ENCODE data around the gene KPRP.

The KPRP gene

DNA sequence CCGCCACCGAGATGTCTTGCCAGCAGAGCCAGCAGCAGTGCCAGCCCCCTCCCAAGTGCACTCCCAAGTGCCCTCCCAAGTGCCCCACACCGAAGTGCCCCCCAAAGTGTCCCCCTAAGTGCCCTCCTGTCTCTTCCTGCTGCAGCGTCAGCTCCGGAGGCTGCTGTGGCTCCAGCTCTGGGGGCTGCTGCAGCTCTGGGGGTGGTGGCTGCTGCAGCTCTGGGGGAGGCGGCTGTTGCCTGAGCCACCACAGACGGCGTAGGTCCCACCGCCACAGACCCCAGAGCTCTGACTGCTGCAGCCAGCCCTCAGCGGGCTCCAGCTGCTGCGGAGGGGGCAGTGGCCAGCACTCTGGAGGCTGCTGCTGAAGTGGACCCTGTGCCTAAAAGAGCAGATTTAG, 18.5 kb downstream of the KPRP start:
- no peak for DNase-seq

DNA sequence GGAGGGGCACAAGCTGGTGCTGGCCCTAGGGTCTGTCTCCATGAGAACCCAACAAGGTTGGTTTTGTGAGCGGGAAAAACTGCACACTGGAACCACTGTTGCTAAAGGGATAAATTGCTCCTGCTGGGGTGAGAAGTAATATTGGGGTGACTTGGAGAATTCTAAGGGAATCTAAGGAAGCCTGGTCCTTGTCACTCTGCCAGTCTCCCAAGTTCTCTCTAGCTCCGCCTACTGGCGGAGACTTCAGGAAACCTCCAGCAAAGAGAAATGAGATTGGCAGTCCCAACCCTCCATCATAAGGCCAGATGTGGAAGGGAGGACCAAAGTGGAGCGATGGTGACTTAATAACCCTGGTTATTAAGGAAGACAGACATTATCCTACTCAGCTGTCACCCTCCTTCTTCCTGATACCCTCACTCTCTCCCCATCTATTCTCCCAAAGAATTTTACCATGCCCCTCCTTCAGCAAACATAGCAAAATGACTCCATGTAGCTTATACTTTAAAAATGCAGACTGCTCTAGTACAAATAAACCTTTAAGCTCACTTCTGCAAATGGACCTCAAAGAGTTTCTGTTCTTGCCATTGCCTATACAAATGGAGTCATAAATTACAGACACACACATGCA, 19.8 kb downstream of the KPRP start:
- no peak for DNase-seq

DNA sequence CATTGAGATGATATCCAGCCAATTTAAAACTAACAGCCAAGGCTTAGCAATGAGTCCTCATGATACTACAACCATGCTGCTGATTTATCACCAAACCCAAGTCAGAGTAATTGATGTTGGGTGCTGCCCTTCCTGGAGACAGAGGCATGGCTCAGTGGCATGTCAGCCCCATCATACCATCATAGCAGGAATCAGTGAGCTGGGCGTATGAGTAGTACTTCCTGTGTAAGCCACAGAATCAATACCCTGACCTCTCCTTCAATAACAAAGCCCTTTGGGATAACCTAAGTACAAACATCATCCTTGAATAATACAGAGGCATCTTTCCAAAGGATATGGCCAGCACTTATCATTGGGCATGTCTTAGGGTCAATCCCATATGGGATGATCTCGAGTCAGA, 25.3 kb downstream of the KPRP start:
- DNase-seq = no peak

DNA sequence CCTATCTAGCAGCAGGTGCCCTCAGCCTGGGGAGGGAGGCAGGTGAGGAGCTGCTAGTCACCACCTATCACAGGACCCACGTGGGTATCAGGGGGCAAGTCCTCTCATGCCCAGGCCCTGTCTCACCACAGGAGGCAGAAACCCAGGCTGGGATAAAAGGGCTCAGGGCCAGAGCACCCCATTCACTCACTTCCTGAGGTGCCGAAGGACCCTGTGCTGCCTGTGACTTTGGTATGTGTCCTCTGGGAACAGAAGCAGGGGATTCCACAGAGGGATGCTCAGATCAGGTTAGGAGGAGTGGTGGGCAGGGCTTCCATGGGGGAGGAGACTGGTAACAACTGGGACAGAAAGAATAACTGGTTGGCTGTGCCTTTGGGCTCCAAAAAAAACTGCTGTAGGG, 28.3 kb downstream of the KPRP start, which contains the start of gene LCE1E:
Gene LCE1E (plus strand): TSS at position 181 of the 400 bp plus-strand sequence. CDS start 1,043 bp downstream, outside the sequence.
- DNase-seq = no peak

DNA sequence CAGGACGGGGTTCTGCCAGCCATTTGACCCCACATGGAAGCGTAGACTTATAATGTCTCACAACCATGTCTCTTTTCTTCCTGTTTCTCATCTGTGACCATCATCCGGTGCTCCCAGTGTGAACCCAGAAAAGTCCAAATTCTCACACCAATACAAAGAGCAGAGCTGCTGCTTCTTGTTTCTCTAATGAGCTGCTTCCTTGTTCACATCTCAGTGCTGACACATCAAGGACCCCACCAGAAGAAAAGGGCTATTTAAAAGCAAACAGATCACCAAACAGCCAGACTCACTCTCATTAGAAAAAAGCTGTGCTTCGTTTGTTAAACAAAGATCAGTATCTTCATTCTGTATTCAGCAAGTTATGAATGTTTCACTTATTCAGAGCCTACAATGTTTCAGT, 37.9 kb downstream of the KPRP start:
- DNase-seq = no peak

DNA sequence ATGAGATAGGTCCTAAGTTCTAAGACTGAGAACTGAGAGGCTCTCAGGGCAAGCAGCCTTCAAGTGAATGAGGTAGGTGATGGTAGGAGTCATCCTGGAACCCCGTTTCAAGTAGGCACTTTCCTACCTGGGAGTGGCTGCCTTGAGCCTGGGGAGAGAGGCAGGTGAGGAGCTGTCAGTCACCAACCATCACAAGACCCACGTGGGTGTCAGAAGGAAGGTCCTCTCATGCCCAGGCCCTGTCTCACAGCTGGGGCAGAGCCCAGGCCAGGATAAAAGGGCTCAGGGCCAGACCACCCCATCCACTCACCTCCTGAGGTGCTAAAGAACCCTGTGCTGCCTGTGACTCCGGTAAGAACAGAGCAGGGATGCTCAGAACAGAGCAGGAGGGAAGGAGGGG, 38.6 kb downstream of the KPRP start, which contains the start of gene LCE1D:
Gene LCE1D (plus strand): TSS at position 301 of the 400 bp plus-strand sequence. CDS start 1,074 bp downstream, outside the sequence.
- no peak for DNase-seq

DNA sequence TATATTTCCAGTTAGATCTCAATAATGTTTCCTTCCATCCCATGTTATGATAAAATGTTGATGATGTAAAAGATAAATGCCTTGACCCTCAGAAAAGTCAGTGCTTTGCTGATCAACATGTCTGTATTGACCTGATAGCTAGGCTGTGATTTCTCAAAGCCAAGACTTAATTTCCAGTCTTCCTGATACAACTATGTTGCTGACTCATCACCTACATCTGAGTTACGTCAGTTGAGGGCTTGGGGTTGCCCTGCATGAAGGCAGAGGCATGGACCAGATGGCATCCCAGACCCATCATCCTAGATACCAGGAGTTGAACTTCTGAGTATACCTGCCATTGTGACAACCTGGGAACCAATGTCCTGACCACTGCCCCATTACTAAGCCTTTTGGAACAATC, 43.5 kb downstream of the KPRP start:
- DNase-seq = no peak

DNA sequence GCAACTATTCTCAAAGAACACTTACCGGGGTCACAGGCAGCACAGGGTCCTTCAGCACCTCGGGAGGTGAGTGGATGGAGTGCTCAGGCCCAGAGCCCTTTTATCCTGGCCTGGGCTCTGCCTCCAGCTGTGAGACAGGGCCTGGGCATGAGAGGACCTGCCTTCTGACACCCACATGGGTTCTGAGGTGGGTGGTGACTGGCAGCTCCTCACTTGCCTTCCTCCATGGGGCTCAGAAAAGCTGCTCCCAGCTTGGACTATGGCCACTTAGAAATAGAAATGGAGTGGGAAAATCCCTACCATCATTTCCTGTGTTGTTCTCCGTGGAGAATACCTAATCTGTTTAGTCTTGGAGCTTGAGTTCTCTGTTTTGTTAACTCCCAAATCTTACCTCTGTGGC, 48.8 kb downstream of the KPRP start, which contains the start of gene LCE1C:
Gene LCE1C (minus strand): TSS at position 76 of the 400 bp plus-strand sequence. CDS start 1,173 bp downstream, outside the sequence.
- no peak for DNase-seq

DNA sequence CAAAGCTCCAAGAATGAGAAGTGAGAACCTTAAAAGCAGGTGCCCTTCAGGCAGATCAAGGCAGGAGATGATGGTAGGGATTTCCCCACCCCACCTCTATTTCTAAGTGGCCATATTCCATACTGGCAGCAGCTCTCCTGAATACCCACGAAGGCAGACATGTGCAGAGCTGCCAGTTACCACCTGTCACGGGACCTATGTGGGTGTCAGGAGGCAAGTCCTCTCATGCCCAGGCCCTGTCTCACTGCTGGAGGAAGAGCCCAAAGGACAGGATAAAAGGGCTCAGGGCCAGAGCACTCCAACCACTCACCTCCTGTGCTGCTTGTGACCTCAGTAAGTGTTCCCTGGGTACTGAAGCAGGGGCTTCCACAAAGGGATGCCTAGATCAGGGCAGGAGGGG, 53.2 kb downstream of the KPRP start:
- no peak for DNase-seq
